ENCODE data around the gene PLOD1. TPM values are rescaled to one million over a fixed set of nuclear protein-coding genes. Genes with fewer than 3 reads are reported as not detected.

Gene PLOD1
- polyA plus RNA-seq, 1 donor from 2014 or later = 2.1 TPM

DNA sequence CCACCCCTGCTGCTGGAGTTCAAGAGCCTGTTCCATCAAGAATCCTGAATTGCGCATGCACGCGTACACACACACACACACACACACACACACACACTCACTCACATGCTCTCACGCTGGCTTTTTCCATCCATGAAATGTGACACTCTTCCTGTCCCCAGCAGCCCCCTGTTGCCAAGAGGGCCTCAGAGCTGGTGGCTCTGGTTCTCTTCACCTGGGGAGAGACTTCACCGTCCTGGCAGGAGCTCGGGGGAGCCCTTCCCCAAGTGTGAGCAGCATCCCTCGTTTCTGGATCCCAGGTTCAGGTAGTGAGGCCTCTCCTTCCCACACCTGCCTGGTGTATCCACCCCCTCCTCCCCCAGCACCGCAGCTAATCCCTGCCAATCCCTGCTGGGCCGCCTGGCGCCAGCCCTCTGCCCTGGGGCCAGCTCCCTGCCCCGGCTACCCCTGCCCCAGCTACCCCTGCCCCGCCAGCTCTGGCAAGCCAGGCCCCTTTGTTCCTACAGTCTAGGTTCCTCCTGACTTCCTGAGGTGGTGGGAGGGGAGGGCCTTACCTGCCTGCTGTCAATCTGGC lies 9.9 kb downstream of the PLOD1 start:
- no peaks in the 10 kb centered on the region for H3K9me3 ChIP-seq (ENCODE audit: low read length)
- no peaks in the 10 kb centered on the region for H3K79me2 ChIP-seq (replicated peaks; ENCODE audit: insufficient read depth, low read length)
- no peak overlapping the region for H3K4me2 ChIP-seq (ENCODE audit: low read length)
- H2AFZ ChIP-seq (ENCODE audit: low read depth, low read length) = peak overlapping the region; percentile 65
- no peaks in the 10 kb centered on the region for H3K9me2 ChIP-seq (ENCODE audit: insufficient read depth, low read length)
- H3K27ac ChIP-seq (ENCODE audit: low read length) = peak overlapping the region; percentile 48
- peak overlapping the region; percentile 10 for H3K4me3 ChIP-seq (ENCODE audit: low read length)
- H3K36me3 ChIP-seq (ENCODE audit: insufficient read depth, low read length) = no peaks in the 10 kb centered on the region
- no peak for TF ChIP-seq RAD21 (conservative IDR thresholded peaks at IDR 0.05)
- TF ChIP-seq EZH2 (IDR thresholded peaks at IDR 0.05; ENCODE audit: borderline replicate concordance, insufficient read depth, low read length, poor library complexity, severe bottlenecking) = no peak
- TF ChIP-seq, protein P1, sequence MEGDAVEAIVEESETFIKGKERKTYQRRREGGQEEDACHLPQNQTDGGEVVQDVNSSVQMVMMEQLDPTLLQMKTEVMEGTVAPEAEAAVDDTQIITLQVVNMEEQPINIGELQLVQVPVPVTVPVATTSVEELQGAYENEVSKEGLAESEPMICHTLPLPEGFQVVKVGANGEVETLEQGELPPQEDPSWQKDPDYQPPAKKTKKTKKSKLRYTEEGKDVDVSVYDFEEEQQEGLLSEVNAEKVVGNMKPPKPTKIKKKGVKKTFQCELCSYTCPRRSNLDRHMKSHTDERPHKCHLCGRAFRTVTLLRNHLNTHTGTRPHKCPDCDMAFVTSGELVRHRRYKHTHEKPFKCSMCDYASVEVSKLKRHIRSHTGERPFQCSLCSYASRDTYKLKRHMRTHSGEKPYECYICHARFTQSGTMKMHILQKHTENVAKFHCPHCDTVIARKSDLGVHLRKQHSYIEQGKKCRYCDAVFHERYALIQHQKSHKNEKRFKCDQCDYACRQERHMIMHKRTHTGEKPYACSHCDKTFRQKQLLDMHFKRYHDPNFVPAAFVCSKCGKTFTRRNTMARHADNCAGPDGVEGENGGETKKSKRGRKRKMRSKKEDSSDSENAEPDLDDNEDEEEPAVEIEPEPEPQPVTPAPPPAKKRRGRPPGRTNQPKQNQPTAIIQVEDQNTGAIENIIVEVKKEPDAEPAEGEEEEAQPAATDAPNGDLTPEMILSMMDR (IDR thresholded peaks at IDR 0.05; ENCODE audit: poor library complexity, severe bottlenecking) = no peak
- peak; percentile 42 for TF ChIP-seq EP300 (conservative IDR thresholded peaks at IDR 0.05; ENCODE audit: poor library complexity, severe bottlenecking)
- TF ChIP-seq SMC3 (conservative IDR thresholded peaks at IDR 0.05; ENCODE audit: poor library complexity) = no peak
- peak; percentile 49 for TF ChIP-seq REST (IDR thresholded peaks at IDR 0.05; ENCODE audit: borderline replicate concordance)
- no peak for TF ChIP-seq MXI1 (conservative IDR thresholded peaks at IDR 0.05; ENCODE audit: poor library complexity, severe bottlenecking)
- no peak for TF ChIP-seq TAF1 (IDR thresholded peaks at IDR 0.05; ENCODE audit: low read depth)
- peak; percentile 58 for TF ChIP-seq POLR2AphosphoS5 (IDR thresholded peaks at IDR 0.05)
- H3K27me3 ChIP-seq (ENCODE audit: insufficient read depth, low read depth, low read length) = no peaks in the 10 kb centered on the region
- no peaks in the 10 kb centered on the region for H3F3A ChIP-seq (ENCODE audit: insufficient read depth, low read length, poor library complexity, severe bottlenecking)
- no peaks in the 10 kb centered on the region for H4K20me1 ChIP-seq (ENCODE audit: insufficient read depth)
- H3K9ac ChIP-seq (ENCODE audit: low read length) = peak overlapping the region; percentile 54

- H3F3A ChIP-seq (ENCODE audit: insufficient read depth, low read length, poor library complexity, severe bottlenecking) = no peaks in the 10 kb centered on the region
- no peak overlapping the region for H3K4me2 ChIP-seq (ENCODE audit: low read length)
- H3K79me2 ChIP-seq (replicated peaks; ENCODE audit: insufficient read depth, low read length) = no peaks in the 10 kb centered on the region
- H3K9me3 ChIP-seq (ENCODE audit: low read length) = no peaks in the 10 kb centered on the region
- H3K36me3 ChIP-seq (ENCODE audit: insufficient read depth, low read length) = no peaks in the 10 kb centered on the region
- H3K9me2 ChIP-seq (ENCODE audit: insufficient read depth, low read length) = no peaks in the 10 kb centered on the region
- no peak overlapping the region for H3K9ac ChIP-seq (ENCODE audit: low read length)
- TF ChIP-seq MXI1 (conservative IDR thresholded peaks at IDR 0.05; ENCODE audit: poor library complexity, severe bottlenecking) (no peak), POLR2AphosphoS5 (IDR thresholded peaks at IDR 0.05) (no peak), REST (IDR thresholded peaks at IDR 0.05; ENCODE audit: borderline replicate concordance) (no peak), TAF1 (IDR thresholded peaks at IDR 0.05; ENCODE audit: low read depth) (no peak), RAD21 (conservative IDR thresholded peaks at IDR 0.05) (no peak), EP300 (conservative IDR thresholded peaks at IDR 0.05; ENCODE audit: poor library complexity, severe bottlenecking) (no peak), SMC3 (conservative IDR thresholded peaks at IDR 0.05; ENCODE audit: poor library complexity) (no peak), EZH2 (IDR thresholded peaks at IDR 0.05; ENCODE audit: borderline replicate concordance, insufficient read depth, low read length, poor library complexity, severe bottlenecking) (no peak)
- TF ChIP-seq, protein P1 (IDR thresholded peaks at IDR 0.05; ENCODE audit: poor library complexity, severe bottlenecking) = no peak
- H3K27me3 ChIP-seq (ENCODE audit: insufficient read depth, low read depth, low read length) = no peaks in the 10 kb centered on the region
- H4K20me1 ChIP-seq (ENCODE audit: insufficient read depth) = no peaks in the 10 kb centered on the region
- H3K27ac ChIP-seq (ENCODE audit: low read length) = no peak overlapping the region
- H3K4me3 ChIP-seq (ENCODE audit: low read length) = no peak overlapping the region
- H2AFZ ChIP-seq (ENCODE audit: low read depth, low read length) = no peak overlapping the region
Observed at GRCh38 chr1:11946647-11947046, 12.1 kb downstream of the PLOD1 start.
